HL-60 (cell line): ENCODE data around the gene THRAP3.
A peak's percentile ranks its signal among the peaks of the same experiment; 100 is the strongest.

Source experiments
- DNase-seq, 2 experiments: peaks; one replicate each; pipeline ENCODE4 v3.0.0-alpha.2; 2010 to 2020; ENCODE audit warnings: low read depth in 1 of 2, low spot score in 1 of 2
- H3K27ac ChIP-seq: fragments of 250-450 bp; sonication (Bioruptor Pico); replicated peaks from 2 replicates; pipeline ENCODE4 v1.5.1; 2020; ENCODE audit warnings: mild to moderate bottlenecking, moderate library complexity
- H3K27me3 ChIP-seq: fragments of 250-450 bp; sonication (Bioruptor Pico); 2 replicates; pipeline ENCODE4 v1.5.1; 2021; ENCODE audit warnings: mild to moderate bottlenecking, moderate library complexity; ENCODE audit not compliant: insufficient read depth, poor library complexity, severe bottlenecking
- H3K4me3 ChIP-seq: replicated peaks from 2 replicates; pipeline ENCODE4 v1.5.1; 2011; ENCODE audit warnings: mild to moderate bottlenecking, control low read depth, low read length; ENCODE audit not compliant: insufficient read depth
- CTCF ChIP-seq: IDR thresholded peaks from one replicate; pipeline ENCODE4 v1.5.1; 2011; ENCODE audit warnings: low read length, control low read depth, inconsistent platforms; ENCODE audit not compliant: insufficient read depth
- GABPA ChIP-seq: IDR thresholded peaks from 2 replicates; pipeline ENCODE4 v1.6.1; 2012; ENCODE audit warnings: low read depth
- POLR2AphosphoS5 ChIP-seq: IDR thresholded peaks from 2 replicates; pipeline ENCODE4 v1.6.1; 2012; ENCODE audit warnings: low read depth
- SPI1 ChIP-seq: IDR thresholded peaks from 2 replicates; pipeline ENCODE4 v1.6.1; 2012; ENCODE audit warnings: low read depth, mild to moderate bottlenecking, borderline replicate concordance
- TF ChIP-seq, protein P1 (sequence below): IDR thresholded peaks from 2 replicates; pipeline ENCODE4 v1.6.1; 2012; ENCODE audit warnings: low read depth; ENCODE audit not compliant: insufficient replicate concordance

Gene THRAP3

DNA sequence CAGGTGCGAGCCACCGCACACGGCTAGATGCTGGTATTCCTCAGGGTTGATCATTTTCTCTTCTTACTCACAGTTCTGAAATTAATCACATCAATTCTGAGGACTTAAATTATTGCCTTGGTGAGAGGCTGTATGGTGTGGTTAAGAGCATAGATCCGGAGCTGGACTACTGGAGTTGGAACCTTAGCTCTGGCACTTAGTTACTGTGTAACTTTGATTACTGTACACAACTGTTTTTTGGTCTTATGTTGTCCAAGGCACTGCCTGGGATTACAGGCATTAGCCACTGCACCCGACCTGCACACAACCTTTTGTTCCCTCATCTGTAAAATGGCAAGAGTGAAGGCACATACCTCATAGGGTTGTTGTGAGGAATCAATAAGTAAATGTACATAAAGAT, 25.6 kb upstream of the THRAP3 start:
- Histone ChIP-seq H3K4me3 (no peak overlapping the region), H3K27ac (no peak overlapping the region), H3K27me3 (no peaks in the 10 kb centered on the region)
- DNase-seq, result no peak
- TF ChIP-seq POLR2AphosphoS5, result no peak
- TF ChIP-seq, protein P1, sequence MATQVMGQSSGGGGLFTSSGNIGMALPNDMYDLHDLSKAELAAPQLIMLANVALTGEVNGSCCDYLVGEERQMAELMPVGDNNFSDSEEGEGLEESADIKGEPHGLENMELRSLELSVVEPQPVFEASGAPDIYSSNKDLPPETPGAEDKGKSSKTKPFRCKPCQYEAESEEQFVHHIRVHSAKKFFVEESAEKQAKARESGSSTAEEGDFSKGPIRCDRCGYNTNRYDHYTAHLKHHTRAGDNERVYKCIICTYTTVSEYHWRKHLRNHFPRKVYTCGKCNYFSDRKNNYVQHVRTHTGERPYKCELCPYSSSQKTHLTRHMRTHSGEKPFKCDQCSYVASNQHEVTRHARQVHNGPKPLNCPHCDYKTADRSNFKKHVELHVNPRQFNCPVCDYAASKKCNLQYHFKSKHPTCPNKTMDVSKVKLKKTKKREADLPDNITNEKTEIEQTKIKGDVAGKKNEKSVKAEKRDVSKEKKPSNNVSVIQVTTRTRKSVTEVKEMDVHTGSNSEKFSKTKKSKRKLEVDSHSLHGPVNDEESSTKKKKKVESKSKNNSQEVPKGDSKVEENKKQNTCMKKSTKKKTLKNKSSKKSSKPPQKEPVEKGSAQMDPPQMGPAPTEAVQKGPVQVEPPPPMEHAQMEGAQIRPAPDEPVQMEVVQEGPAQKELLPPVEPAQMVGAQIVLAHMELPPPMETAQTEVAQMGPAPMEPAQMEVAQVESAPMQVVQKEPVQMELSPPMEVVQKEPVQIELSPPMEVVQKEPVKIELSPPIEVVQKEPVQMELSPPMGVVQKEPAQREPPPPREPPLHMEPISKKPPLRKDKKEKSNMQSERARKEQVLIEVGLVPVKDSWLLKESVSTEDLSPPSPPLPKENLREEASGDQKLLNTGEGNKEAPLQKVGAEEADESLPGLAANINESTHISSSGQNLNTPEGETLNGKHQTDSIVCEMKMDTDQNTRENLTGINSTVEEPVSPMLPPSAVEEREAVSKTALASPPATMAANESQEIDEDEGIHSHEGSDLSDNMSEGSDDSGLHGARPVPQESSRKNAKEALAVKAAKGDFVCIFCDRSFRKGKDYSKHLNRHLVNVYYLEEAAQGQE, result no peak
- TF ChIP-seq GABPA, result no peak
- no peak for TF ChIP-seq SPI1
- TF ChIP-seq CTCF, result no peak

DNA sequence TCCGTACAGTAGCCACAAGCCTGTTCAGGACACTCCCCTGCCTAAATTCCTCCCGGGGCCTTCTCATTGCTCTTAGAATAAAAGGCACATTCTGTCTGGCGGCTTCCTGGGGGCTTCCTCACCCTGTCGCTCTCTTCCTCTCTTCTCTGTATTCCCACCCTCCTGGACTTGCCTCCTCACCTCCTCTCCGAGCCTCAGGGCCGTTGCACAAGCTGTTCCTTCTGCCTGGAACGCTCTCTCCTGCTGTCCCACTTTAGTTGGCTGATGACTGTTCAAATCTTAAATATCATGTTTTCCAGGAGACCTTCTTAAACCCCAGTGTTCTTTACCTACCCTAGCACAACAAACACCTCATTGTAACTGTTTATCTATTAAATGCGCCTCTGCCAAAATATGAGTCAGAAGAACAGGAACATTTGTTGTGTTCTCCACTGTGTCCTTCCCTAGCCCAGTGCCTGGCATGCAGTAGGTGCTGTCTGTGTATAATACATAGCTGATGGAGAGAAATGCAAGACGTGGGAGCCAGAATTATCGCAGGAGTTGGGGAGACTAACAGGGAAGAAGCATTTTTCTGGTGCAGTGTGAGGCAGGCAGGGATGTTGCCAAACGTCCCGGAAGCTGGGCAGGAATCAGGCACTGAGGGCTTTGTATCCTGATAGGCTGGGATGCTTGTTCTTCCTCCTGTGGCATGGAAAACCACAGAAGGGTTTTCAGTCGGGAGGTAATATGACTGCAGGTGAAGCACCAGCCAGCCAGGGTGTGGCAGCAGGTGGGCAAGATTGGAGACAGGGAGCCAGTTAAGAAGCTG, 24.1 kb upstream of the THRAP3 start:
- Histone ChIP-seq H3K27ac (no peak overlapping the region), H3K4me3 (no peak overlapping the region), H3K27me3 (no peaks in the 10 kb centered on the region)
- DNase-seq, result no peak
- no peak for TF ChIP-seq GABPA
- TF ChIP-seq SPI1, result no peak
- TF ChIP-seq CTCF, result no peak
- no peak for TF ChIP-seq POLR2AphosphoS5
- TF ChIP-seq, protein P1, result no peak

DNA sequence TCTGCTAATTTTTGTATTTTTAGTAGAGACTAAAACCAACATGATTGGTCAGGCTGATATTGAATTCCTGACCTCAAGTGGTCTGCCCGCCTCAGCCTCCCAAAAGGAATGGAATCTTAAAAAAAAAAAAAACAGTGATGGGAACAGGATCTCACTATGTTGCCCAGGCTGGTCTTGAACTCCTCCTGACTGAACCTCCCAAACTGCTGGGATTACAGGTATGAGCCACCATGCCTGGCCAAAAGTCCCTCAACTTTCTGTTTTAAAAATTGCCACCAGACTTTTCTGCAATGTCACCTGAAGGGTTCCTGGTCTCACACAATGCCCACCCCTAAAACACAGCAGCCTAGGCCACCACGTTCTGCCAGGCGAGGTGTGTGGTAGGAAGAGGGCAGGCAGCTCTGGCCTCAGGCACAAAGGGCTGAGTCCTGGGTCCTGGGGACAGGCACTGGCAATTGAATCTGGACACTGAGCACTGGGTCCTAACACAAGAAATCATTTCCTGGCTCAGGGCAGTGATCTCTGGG, 21.2 kb upstream of the THRAP3 start:
- no peak for DNase-seq
- TF ChIP-seq, protein P1, result no peak
- TF ChIP-seq POLR2AphosphoS5, result no peak
- no peaks in the 10 kb centered on the region for H3K27me3 ChIP-seq
- no peak overlapping the region for H3K4me3 ChIP-seq
- H3K27ac ChIP-seq, result peak overlapping the region; percentile 34
